HepG2 (cell line): Measurements from ENCODE around the gene PRR23A. TPM values are rescaled to one million over a fixed set of nuclear protein-coding genes. Genes with fewer than 3 reads are reported as not detected.

Experiments
- ATAC-seq: fragments of 200-7000 bp; cut with Tn5 transposase; 3 replicates; pipeline ENCODE4 v1.9.1; 2020; ENCODE audit warnings: mild to moderate bottlenecking, moderate library complexity
- BruUV-seq: library from RNA; stranded (reverse); fragments of 400-500 nt; replicated peaks from 2 replicates; lab custom pipeline; 2021; lab: Mats Ljungman, UMichigan
- CTCF ChIA-PET: fragments of 300-600 bp; formaldehyde crosslinking; extraction: SDS; loops from one replicate; lab custom pipeline; 2021; ENCODE audit warnings: low total read pairs, inconsistent platforms, low intra/inter-chr PET ratio; lab: Yijun Ruan, JAX
- POLR2A ChIA-PET: fragments of 350-600 bp; sonication (Branson Sonifier 250); formaldehyde crosslinking; loops from one replicate; lab custom pipeline; 2020; ENCODE audit warnings: antibody characterized with exemption, inconsistent platforms; lab: Yijun Ruan, JAX
- DNase-seq: peaks from one replicate; pipeline ENCODE4 v3.0.0-alpha.2; 2015; ENCODE audit warnings: low spot score
- FAIRE-seq: peaks from 3 replicates; lab custom pipeline; 2011; peaks lifted over from hg19 to GRCh38; lab: Jason Lieb, UNC
- H2AFZ ChIP-seq: one replicate; pipeline ENCODE4 v1.6.1; 2011; ENCODE audit warnings: low read length, inconsistent platforms
- H3K27ac ChIP-seq: fragments of 300-600 bp; 3 replicates; pipeline ENCODE4 v1.8.0; 2011; ENCODE audit warnings: mixed run types, mild to moderate bottlenecking, mixed read lengths, low read length, inconsistent platforms; ENCODE audit not compliant: insufficient read depth; ENCODE audit errors: extremely low read length
- H3K27me3 ChIP-seq, 2 experiments: fragments of 200-600 bp in 1 of 2; 2 replicates in 1 of 2; 3 replicates in 1 of 2; pipeline versions ENCODE4 v1.6.0 to v1.8.0; 2011; ENCODE audit warnings: low read length in 2 of 2, mild to moderate bottlenecking in 2 of 2, moderate library complexity in 2 of 2, inconsistent platforms in 1 of 2; ENCODE audit not compliant: insufficient read depth in 2 of 2, control insufficient read depth in 1 of 2
- H3K36me3 ChIP-seq, 2 experiments: fragments of 200-600 bp in 1 of 2; replicated peaks in 1 of 2; 2 replicates in 1 of 2; 3 replicates in 1 of 2; pipeline versions ENCODE4 v1.5.1 to v1.8.0; 2011; ENCODE audit warnings: low read length in 2 of 2, inconsistent platforms in 1 of 2; ENCODE audit not compliant: insufficient read depth in 2 of 2, control insufficient read depth in 1 of 2
- H3K4me1 ChIP-seq: 2 replicates; pipeline ENCODE4 v1.5.1; 2012; ENCODE audit warnings: low read length, inconsistent platforms; ENCODE audit not compliant: insufficient read depth
- H3K4me2 ChIP-seq: 2 replicates; pipeline ENCODE4 v1.6.0; 2011; ENCODE audit warnings: low read depth, low read length, inconsistent platforms
- H3K4me3 ChIP-seq, 3 experiments: fragments of 200-600 bp in 1 of 3; sonication (generic), shearing (Covaris generic) in 1 of 3; replicated peaks in 1 of 3; 2 replicates each; pipeline ENCODE4 v1.5.1; 2011 to 2016; ENCODE audit warnings: low read length in 3 of 3, inconsistent platforms in 2 of 3, low read depth in 2 of 3, mild to moderate bottlenecking in 2 of 3, control low read depth in 1 of 3, mixed read lengths in 1 of 3; ENCODE audit not compliant: insufficient read depth in 1 of 3
- H3K79me2 ChIP-seq: one replicate; pipeline ENCODE4 v1.6.1; 2011; ENCODE audit warnings: low read length, inconsistent platforms; ENCODE audit not compliant: insufficient read depth
- H3K9ac ChIP-seq: 2 replicates; pipeline ENCODE4 v1.6.0; 2011; ENCODE audit warnings: mild to moderate bottlenecking, low read depth, low read length, inconsistent platforms; ENCODE audit not compliant: insufficient read depth
- H3K9me3 ChIP-seq: 2 replicates; pipeline ENCODE4 v1.5.1; 2012; ENCODE audit warnings: mild to moderate bottlenecking, low read length
- H4K20me1 ChIP-seq: 2 replicates; pipeline ENCODE4 v1.6.0; 2011; ENCODE audit warnings: inconsistent platforms, mild to moderate bottlenecking, low read length, moderate library complexity; ENCODE audit not compliant: insufficient read depth
- FOXK1 ChIP-seq: sonication (generic); formaldehyde crosslinking; IDR thresholded peaks from 2 replicates; pipeline ENCODE4 v1.4.0; 2020; ENCODE audit warnings: low read depth, missing genetic modification reagents, borderline replicate concordance
- GATAD2A ChIP-seq: IDR thresholded peaks from 2 replicates; pipeline ENCODE4 v1.6.1; 2016
- LBX2 ChIP-seq: sonication (generic); formaldehyde crosslinking; IDR thresholded peaks from 2 replicates; pipeline ENCODE4 v1.5.0; 2020; ENCODE audit warnings: missing genetic modification reagents, mild to moderate bottlenecking, borderline replicate concordance
- MIER3 ChIP-seq: IDR thresholded peaks from 2 replicates; pipeline ENCODE4 v1.6.1; 2016; ENCODE audit warnings: missing compliant biosample characterization, borderline replicate concordance
- MLX ChIP-seq: IDR thresholded peaks from 2 replicates; pipeline ENCODE4 v1.6.1; 2016
- MXD1 ChIP-seq: sonication (generic); formaldehyde crosslinking; IDR thresholded peaks from 2 replicates; pipeline ENCODE4 v1.4.0; 2020; ENCODE audit warnings: mild to moderate bottlenecking, missing genetic modification reagents
- NFE2L2 ChIP-seq: fragments of 150-350 bp; IDR thresholded peaks from 2 replicates; pipeline ENCODE4 v1.6.1; 2014; ENCODE audit warnings: low read length
- SRY ChIP-seq: sonication (generic); formaldehyde crosslinking; IDR thresholded peaks from 2 replicates; pipeline ENCODE4 v1.8.0; 2022; ENCODE audit warnings: mild to moderate bottlenecking, missing genetic modification reagents
- USF2 ChIP-seq, 2 experiments: sonication (generic) in 1 of 2; formaldehyde crosslinking in 1 of 2; IDR thresholded peaks; 2 replicates each; pipeline versions ENCODE4 v1.5.1 to v1.6.1; 2011 to 2020; ENCODE audit warnings: borderline replicate concordance in 1 of 2, low read depth in 1 of 2, low read length in 1 of 2, mild to moderate bottlenecking in 1 of 2, missing genetic modification reagents in 1 of 2, moderate library complexity in 1 of 2
- YEATS4 ChIP-seq: sonication (generic); formaldehyde crosslinking; IDR thresholded peaks from 2 replicates; pipeline ENCODE4 v1.4.0; 2020; ENCODE audit warnings: missing genetic modification reagents, borderline replicate concordance
- ZNF331 ChIP-seq: sonication (generic); formaldehyde crosslinking; IDR thresholded peaks from 2 replicates; pipeline ENCODE4 v1.4.0; 2020; ENCODE audit warnings: missing genetic modification reagents
- ZNF510 ChIP-seq: sonication (generic); formaldehyde crosslinking; IDR thresholded peaks from 2 replicates; pipeline ENCODE4 v1.4.0; 2020; ENCODE audit warnings: low read depth, mild to moderate bottlenecking, missing genetic modification reagents
- ZNF883 ChIP-seq: sonication (generic); formaldehyde crosslinking; IDR thresholded peaks from 2 replicates; pipeline ENCODE4 v1.5.1; 2020; ENCODE audit warnings: mild to moderate bottlenecking, missing genetic modification reagents; ENCODE audit errors: not compliant biosample characterization
- WGBS: methylation state at CpG from one replicate; pipeline ENCODE4 v1.1.6; 2017; ENCODE audit warnings: low lambda C conversion rate; 5-methylcytosine and 5-hydroxymethylcytosine counted together
- in situ Hi-C: cut with HindIII; loops from 2 replicates; pipeline ENCODE4 v1.10.0; 2017; ENCODE audit warnings: low pct_unique_long_range_greater_than_20kb; ENCODE audit not compliant: extremely low pct_ligation_motif_present
- intact Hi-C: fragments of 100-400 bp; cut with micrococcal nuclease; formaldehyde crosslinking; loops from one replicate; pipeline ENCODE4 v1.10.0; 2022; ENCODE audit not compliant: unreplicated experiment
- polyA plus RNA-seq, 8 experiments: library from polyadenylated mRNA; depleted of rRNA in 3 of 8; stranded (reverse) in 7 of 8; unstranded in 1 of 8; fragments of >200 nt; fragmentation: Illumina TruSeq in 4 of 8; extraction: Trizol in 4 of 8; gene quantifications; 2 replicates each; pipeline versions ENCODE4 v1.2.1 to v1.2.3, GENCODE V29; 2011 to 2016; ENCODE audit warnings: low read depth in 4 of 8, missing spikeins in 1 of 8, mixed read lengths in 1 of 8; ENCODE audit not compliant: insufficient read depth in 1 of 8
- total RNA-seq, 5 experiments: library from RNA; depleted of rRNA; stranded (reverse); fragments of >200 nt; fragmentation: Illumina TruSeq; extraction: Trizol; gene quantifications; 2 replicates each; pipeline ENCODE4 v1.2.3, GENCODE V29; 2016; ENCODE audit warnings: low read depth in 1 of 5

PRR23A gene
- total and polyA plus RNA-seq, 2 of the 13 experiments (the other 11 are each of a cell fraction or from before 2014, with no cell fraction given) = not detected

GRCh38 chr3:138975351-138975750 lies 30.7 kb downstream of the PRR23A start (continued):
- TF ChIP-seq YEATS4 (CRISPR knock-in tag) (no peak), ZNF883 (CRISPR knock-in tag) (no peak), LBX2 (CRISPR knock-in tag) (no peak), MLX (CRISPR knock-in tag) (no peak), MIER3 (no peak)

GRCh38 chr3:138974462-138974861 lies 31.6 kb downstream of the PRR23A start:
- ChIA-PET POLR2A (no interaction called here), CTCF (no interaction called here)
- intact Hi-C loops = no loop called here
- Histone ChIP-seq H3K4me3 (no peak overlapping the region), H4K20me1 (no peaks in the 10 kb centered on the region), H3K36me3 (no peaks in the 10 kb centered on the region), H3K27ac (no peak overlapping the region), H3K9me3 (no peaks in the 10 kb centered on the region), H3K9ac (no peak overlapping the region), H3K79me2 (no peaks in the 10 kb centered on the region), H3K27me3 (peaks cover 0 to 16% of the 10 kb centered on the region in 2 experiments; a peak in 2 of 5 replicates), H3K4me2 (no peak overlapping the region), H2AFZ (no peak overlapping the region), H3K4me1 (0 out of 2 replicates have a peak, but pooled peaks cover under 1% of the 10 kb centered on the region)
- in situ Hi-C loops = no loop called here
- FAIRE-seq (no peak), ATAC-seq (no peak; the same call in 2 of the 3 replicates), DNase-seq (no peak)
- BruUV-seq = no TSS peak
- WGBS = 27% methylated on average over 3 of the region's 5 CpGs
- TF ChIP-seq GATAD2A (CRISPR knock-in tag) (no peak), ZNF510 (CRISPR knock-in tag) (no peak), NFE2L2 (no peak), SRY (CRISPR knock-in tag) (no peak), ZNF331 (no peak), FOXK1 (no peak), USF2 (IDR thresholded peaks at IDR 0.05; ENCODE audit: low read depth, low read length) (no peak), USF2 (CRISPR knock-in tag; IDR thresholded peaks at IDR 0.05; ENCODE audit: borderline replicate concordance) (no peak), MXD1 (CRISPR knock-in tag) (no peak)
